Measurements from ENCODE around the gene ADGRA1. TPM values are rescaled to one million over a fixed set of nuclear protein-coding genes. Genes with fewer than 3 reads are reported as not detected.

Gene ADGRA1
- polyA plus RNA-seq, 2 of the 4 experiments (the other 2 are of a cell fraction): not detected

DNA sequence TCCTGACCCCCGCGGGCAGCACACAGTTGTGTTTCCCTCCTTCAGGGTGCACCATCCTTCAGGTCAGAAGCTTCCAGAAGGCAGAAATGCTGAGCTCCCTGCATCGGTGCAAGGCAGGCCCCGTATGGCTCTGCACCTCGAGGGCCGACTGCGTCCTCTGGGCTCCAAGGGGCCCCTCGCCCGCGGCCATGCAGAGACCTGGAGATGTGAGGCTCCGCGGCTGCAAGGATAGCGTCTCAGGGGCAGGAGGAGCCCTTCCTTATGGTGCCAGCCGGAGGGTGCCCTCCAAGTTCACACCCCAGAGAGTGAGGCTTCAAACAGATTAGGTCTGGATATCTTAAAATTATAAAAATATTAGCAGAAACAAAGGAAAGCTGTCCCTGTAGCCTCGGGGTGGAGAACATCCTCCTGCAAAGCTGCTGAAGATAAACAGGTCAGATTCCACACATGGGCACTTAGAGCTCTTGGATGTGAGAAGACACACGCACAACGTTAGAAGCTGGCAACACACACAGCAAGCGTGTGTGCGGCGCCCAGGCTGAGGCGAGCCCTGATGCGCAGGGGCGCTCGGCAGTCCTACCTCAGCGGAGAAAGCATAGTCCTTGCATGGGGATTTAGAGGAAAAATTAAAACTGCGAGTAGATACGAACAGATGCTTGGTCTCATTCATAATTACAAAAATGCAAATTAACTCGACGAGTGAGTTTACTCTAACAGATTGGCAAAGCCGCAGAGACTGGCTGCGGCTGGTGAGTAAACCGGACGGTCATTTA lies 92.7 kb downstream of the ADGRA1 start:
- 69% methylated on average over 29 of the region's 33 CpGs for WGBS (ENCODE audit: missing lambda C conversion rate)
- Histone ChIP-seq H3K4me2 (no peak overlapping the region), H3K4me3 (no peak overlapping the region), H3K4me1 (no peaks in the 10 kb centered on the region), H3K9me3 (0 out of 3 replicates have a peak, but pooled peaks cover 6% of the 10 kb centered on the region), H3K27ac (no peak overlapping the region)
- ChIA-PET CTCF (interaction anchor here (0.9 to 1.2 kb wide), 3 partner anchors 20 to 37 kb away, joined by 3 read pairs; no protein-coding TSS in a partner anchor), POLR2A (no interaction called here)
- no peak for FAIRE-seq
- TF ChIP-seq, protein P1, sequence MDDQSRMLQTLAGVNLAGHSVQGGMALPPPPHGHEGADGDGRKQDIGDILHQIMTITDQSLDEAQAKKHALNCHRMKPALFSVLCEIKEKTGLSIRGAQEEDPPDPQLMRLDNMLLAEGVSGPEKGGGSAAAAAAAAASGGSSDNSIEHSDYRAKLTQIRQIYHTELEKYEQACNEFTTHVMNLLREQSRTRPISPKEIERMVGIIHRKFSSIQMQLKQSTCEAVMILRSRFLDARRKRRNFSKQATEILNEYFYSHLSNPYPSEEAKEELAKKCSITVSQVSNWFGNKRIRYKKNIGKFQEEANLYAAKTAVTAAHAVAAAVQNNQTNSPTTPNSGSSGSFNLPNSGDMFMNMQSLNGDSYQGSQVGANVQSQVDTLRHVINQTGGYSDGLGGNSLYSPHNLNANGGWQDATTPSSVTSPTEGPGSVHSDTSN (IDR thresholded peaks at IDR 0.05): no peak
- TF ChIP-seq SREBF2 (IDR thresholded peaks at IDR 0.05): no peak
- TF ChIP-seq HOXA7 (CRISPR knock-in tag; IDR thresholded peaks at IDR 0.05): no peak
- DNase-seq (ENCODE audit: low read depth in 1 of 2, low spot score in 1 of 2): no peak
- ATAC-seq: no peak

DNA sequence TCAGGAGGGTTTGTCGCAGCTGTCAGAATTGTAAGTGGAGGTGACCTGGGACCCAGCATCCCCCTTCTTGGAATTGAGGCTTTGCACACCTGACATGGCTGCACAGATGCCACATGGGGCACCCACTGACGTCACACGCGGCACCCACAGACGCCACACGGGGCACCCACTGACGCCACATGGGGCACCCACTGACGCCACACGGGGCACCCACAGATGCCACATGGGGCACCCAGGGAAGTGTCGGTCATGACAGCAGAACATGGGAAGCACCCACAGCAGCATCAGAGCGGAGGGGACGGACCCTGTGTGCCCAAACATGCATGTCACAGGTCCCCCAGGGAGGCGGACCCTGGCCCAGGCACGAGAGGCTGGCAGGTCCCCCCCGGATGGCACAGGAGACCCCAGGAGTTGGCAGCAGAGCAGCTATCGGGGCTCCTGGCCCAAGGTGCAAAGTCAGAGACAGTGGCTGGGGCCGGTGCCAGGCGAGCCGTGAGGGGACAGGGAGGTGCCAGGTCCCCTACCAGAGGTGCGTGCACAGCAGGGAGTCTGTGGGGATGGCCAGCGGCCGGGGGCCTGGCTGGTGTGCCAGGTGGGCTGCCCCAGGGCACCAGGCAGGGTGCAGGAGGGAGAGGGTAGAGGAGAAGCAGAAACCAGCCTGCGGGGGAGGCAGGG lies 93.4 kb downstream of the ADGRA1 start:
- H3K4me3 ChIP-seq: no peak overlapping the region
- 50% methylated on average over 13 of the region's 23 CpGs for WGBS (ENCODE audit: missing lambda C conversion rate)
- 0 out of 3 replicates have a peak, but pooled peaks cover 6% of the 10 kb centered on the region for H3K9me3 ChIP-seq
- no peak for DNase-seq (ENCODE audit: low read depth in 1 of 2, low spot score in 1 of 2)
- no peaks in the 10 kb centered on the region for H3K4me1 ChIP-seq
- H3K4me2 ChIP-seq: no peak overlapping the region
- FAIRE-seq: no peak
- CTCF ChIA-PET: interaction anchor here (0.9 to 1.1 kb wide), 2 partner anchors 21 to 38 kb away, joined by 3 read pairs; no protein-coding TSS in a partner anchor
- peak in 1 of 2 experiments; percentile 16; a peak in 1 of 6 replicates for ATAC-seq
- no peak overlapping the region for H3K27ac ChIP-seq
- POLR2A ChIA-PET: no interaction called here
- no peak for TF ChIP-seq FOSL2 (IDR thresholded peaks at IDR 0.05)
- no peak for TF ChIP-seq FOSL2 (CRISPR knock-in tag; IDR thresholded peaks at IDR 0.05)
- TF ChIP-seq CBX2 (IDR thresholded peaks at IDR 0.05; ENCODE audit: borderline replicate concordance, low read depth): no peak
- TF ChIP-seq HEYL (CRISPR knock-in tag; IDR thresholded peaks at IDR 0.05): no peak
- no peak for TF ChIP-seq MYC (IDR thresholded peaks at IDR 0.05; ENCODE audit: borderline replicate concordance, low read length)

Other genes starting within 250 kb of the ADGRA1 start
- 0.42 and 0.88 TPM in 2 replicates for gene CFAP46, start 145.4 kb upstream of the ADGRA1 start, polyA plus RNA-seq (2011; rRNA removed)
- 1.5 to 1.8 TPM (median 1.6 TPM) in 3 replicates for gene CFAP46, start 145.4 kb upstream of the ADGRA1 start, polyA plus RNA-seq (2017; fragmentation: RNase III; extraction: RNeasy Plus Mini Kit Qiagen cat#74134 plus additional on column Dnase treatment)
- 0.63 and 0.65 TPM in 2 replicates for gene KNDC1, start 72.3 kb downstream of the ADGRA1 start, polyA plus RNA-seq (2011; rRNA removed)
- gene KNDC1, start 72.3 kb downstream of the ADGRA1 start, polyA plus RNA-seq (2017; fragmentation: RNase III; extraction: RNeasy Plus Mini Kit Qiagen cat#74134 plus additional on column Dnase treatment): 0.49 to 0.73 TPM (median 0.56 TPM) in 3 replicates
- gene UTF1, start 142.3 kb downstream of the ADGRA1 start, polyA plus RNA-seq (2011; rRNA removed): not detected in 2 replicates
- not detected in 3 replicates for gene UTF1, start 142.3 kb downstream of the ADGRA1 start, polyA plus RNA-seq (2017; fragmentation: RNase III; extraction: RNeasy Plus Mini Kit Qiagen cat#74134 plus additional on column Dnase treatment)
- not detected in 2 replicates for gene VENTX, start 149.9 kb downstream of the ADGRA1 start, polyA plus RNA-seq (2011; rRNA removed)
- gene VENTX, start 149.9 kb downstream of the ADGRA1 start, polyA plus RNA-seq (2017; fragmentation: RNase III; extraction: RNeasy Plus Mini Kit Qiagen cat#74134 plus additional on column Dnase treatment): not detected in 3 replicates
- 1.4 TPM in 2 replicates for gene ADAM8, start 188.9 kb downstream of the ADGRA1 start, polyA plus RNA-seq (2011; rRNA removed)
- 4.1 to 5.2 TPM (median 4.4 TPM) in 3 replicates for gene ADAM8, start 188.9 kb downstream of the ADGRA1 start, polyA plus RNA-seq (2017; fragmentation: RNase III; extraction: RNeasy Plus Mini Kit Qiagen cat#74134 plus additional on column Dnase treatment)
- 44.5 and 44.9 TPM in 2 replicates for gene TUBGCP2, start 220.9 kb downstream of the ADGRA1 start, polyA plus RNA-seq (2011; rRNA removed)
- 32.5 to 35.0 TPM (median 33.6 TPM) in 3 replicates for gene TUBGCP2, start 220.9 kb downstream of the ADGRA1 start, polyA plus RNA-seq (2017; fragmentation: RNase III; extraction: RNeasy Plus Mini Kit Qiagen cat#74134 plus additional on column Dnase treatment)
- gene ZNF511, start 221.0 kb downstream of the ADGRA1 start, polyA plus RNA-seq (2011; rRNA removed): 39.4 and 40.2 TPM in 2 replicates
- gene ZNF511, start 221.0 kb downstream of the ADGRA1 start, polyA plus RNA-seq (2017; fragmentation: RNase III; extraction: RNeasy Plus Mini Kit Qiagen cat#74134 plus additional on column Dnase treatment): 41.1 to 43.6 TPM (median 41.7 TPM) in 3 replicates
- gene CALY, start 249.0 kb downstream of the ADGRA1 start, polyA plus RNA-seq (2011; rRNA removed): 0.28 and 0.30 TPM in 2 replicates
- 0.63 to 0.89 TPM (median 0.73 TPM) in 3 replicates for gene CALY, start 249.0 kb downstream of the ADGRA1 start, polyA plus RNA-seq (2017; fragmentation: RNase III; extraction: RNeasy Plus Mini Kit Qiagen cat#74134 plus additional on column Dnase treatment)